ENCODE results near the gene CRIM1. TPM values are rescaled to one million over a fixed set of nuclear protein-coding genes. Genes with fewer than 3 reads are reported as not detected.

Gene CRIM1
- total RNA-seq, 1 experiment from 2014 or later = 292 TPM

- CTCF ChIA-PET = interaction anchor here (1.5 kb wide), 1 partner anchor 91 kb away, joined by 7 read pairs; no protein-coding TSS in a partner anchor
- no peak overlapping the region for H3K4me3 ChIP-seq (ENCODE audit: low read depth, low read length)
- H3K4me1 ChIP-seq = peaks cover 100% of the 10 kb centered on the region
- POLR2A ChIA-PET = interaction anchor here (0.5 kb wide), 1 partner anchor 9 kb away, joined by 5 read pairs; no protein-coding TSS in a partner anchor
- no peak for DNase-seq
- Mint-ChIP-seq H3K27ac (ENCODE audit: unreplicated experiment) (peak overlapping the region; percentile 76), H3K27me3 (ENCODE audit: insufficient read depth, unreplicated experiment) (no peaks in the 10 kb centered on the region), H3K4me3 (ENCODE audit: unreplicated experiment) (peak overlapping the region; percentile 26), H3K36me3 (ENCODE audit: insufficient read depth, unreplicated experiment) (peaks cover 84% of the 10 kb centered on the region), H3K4me1 (ENCODE audit: low read depth, unreplicated experiment) (peaks cover 86% of the 10 kb centered on the region), H3K9me3 (ENCODE audit: unreplicated experiment) (no peaks in the 10 kb centered on the region)
- intact Hi-C loops (cut with micrococcal nuclease; ENCODE audit: unreplicated experiment) = no loop called here
- H3K9me3 ChIP-seq = no peaks in the 10 kb centered on the region
- no peaks in the 10 kb centered on the region for H3K27me3 ChIP-seq (replicated peaks; ENCODE audit: control insufficient read depth, insufficient read depth, low read length)
- no TSS peak for BruUV-seq (replicated peaks)
- H3K36me3 ChIP-seq (ENCODE audit: control insufficient read depth, insufficient read depth, low read length) = no peaks in the 10 kb centered on the region
- no peak for TF ChIP-seq CTCF (IDR thresholded peaks at IDR 0.05; ENCODE audit: insufficient read depth in 1 of 2, low read depth in 1 of 2, low read length in 1 of 2, severe bottlenecking in 1 of 2, unreplicated experiment in 1 of 2)
These were observed 13.6 kb downstream of the CRIM1 start for GRCh38 chr2:36369163-36369562.

GRCh38 chr2:36369716-36370115, 14.1 kb downstream of the CRIM1 start:
- H3K9me3 ChIP-seq = no peaks in the 10 kb centered on the region
- H3K9me3 Mint-ChIP-seq (ENCODE audit: unreplicated experiment) = no peaks in the 10 kb centered on the region
- DNase-seq = no peak
- no peak overlapping the region for H3K4me3 ChIP-seq (ENCODE audit: low read depth, low read length)
- H3K27me3 ChIP-seq (replicated peaks; ENCODE audit: control insufficient read depth, insufficient read depth, low read length) = no peaks in the 10 kb centered on the region
- H3K4me1 ChIP-seq = peaks cover 98% of the 10 kb centered on the region
- no peaks in the 10 kb centered on the region for H3K36me3 ChIP-seq (ENCODE audit: control insufficient read depth, insufficient read depth, low read length)
- H3K36me3 Mint-ChIP-seq (ENCODE audit: insufficient read depth, unreplicated experiment) = peaks cover 86% of the 10 kb centered on the region
- POLR2A ChIA-PET = interaction anchor here (0.5 kb wide), 1 partner anchor 9 kb away, joined by 5 read pairs; no protein-coding TSS in a partner anchor
- TF ChIP-seq CTCF (IDR thresholded peaks at IDR 0.05; ENCODE audit: insufficient read depth in 1 of 2, low read depth in 1 of 2, low read length in 1 of 2, severe bottlenecking in 1 of 2, unreplicated experiment in 1 of 2) = no peak
- CTCF ChIA-PET = no interaction called here
- BruUV-seq (replicated peaks) = no TSS peak
- H3K27me3 Mint-ChIP-seq (ENCODE audit: insufficient read depth, unreplicated experiment) = no peaks in the 10 kb centered on the region
- peak overlapping the region; percentile 44 for H3K4me3 Mint-ChIP-seq (ENCODE audit: unreplicated experiment)
- H3K4me1 Mint-ChIP-seq (ENCODE audit: low read depth, unreplicated experiment) = peaks cover 91% of the 10 kb centered on the region
- intact Hi-C loops (cut with micrococcal nuclease; ENCODE audit: unreplicated experiment) = loop anchor here (5.0 kb wide), 1 partner anchor 83 kb away; no protein-coding TSS in a partner anchor
- H3K27ac Mint-ChIP-seq (ENCODE audit: unreplicated experiment) = peak overlapping the region; percentile 76

GRCh38 chr2:36370281-36370680, 14.7 kb downstream of the CRIM1 start:
- Histone ChIP-seq H3K4me1 (peaks cover 96% of the 10 kb centered on the region), H3K27me3 (replicated peaks; ENCODE audit: control insufficient read depth, insufficient read depth, low read length) (no peaks in the 10 kb centered on the region), H3K36me3 (ENCODE audit: control insufficient read depth, insufficient read depth, low read length) (no peaks in the 10 kb centered on the region), H3K4me3 (ENCODE audit: low read depth, low read length) (no peak overlapping the region), H3K9me3 (no peaks in the 10 kb centered on the region)
- TF ChIP-seq CTCF (IDR thresholded peaks at IDR 0.05; ENCODE audit: insufficient read depth in 1 of 2, low read depth in 1 of 2, low read length in 1 of 2, severe bottlenecking in 1 of 2, unreplicated experiment in 1 of 2) = no peak
- BruUV-seq (replicated peaks) = no TSS peak
- no peak overlapping the region for H3K27ac Mint-ChIP-seq (ENCODE audit: unreplicated experiment)
- H3K9me3 Mint-ChIP-seq (ENCODE audit: unreplicated experiment) = no peaks in the 10 kb centered on the region
- POLR2A ChIA-PET = no interaction called here
- H3K36me3 Mint-ChIP-seq (ENCODE audit: insufficient read depth, unreplicated experiment) = peaks cover 90% of the 10 kb centered on the region
- no peak for DNase-seq
- H3K4me3 Mint-ChIP-seq (ENCODE audit: unreplicated experiment) = peak overlapping the region; percentile 44
- CTCF ChIA-PET = no interaction called here
- intact Hi-C loops (cut with micrococcal nuclease; ENCODE audit: unreplicated experiment) = loop anchor here (5.0 kb wide), 1 partner anchor 82 kb away; no protein-coding TSS in a partner anchor
- no peaks in the 10 kb centered on the region for H3K27me3 Mint-ChIP-seq (ENCODE audit: insufficient read depth, unreplicated experiment)
- peaks cover 86% of the 10 kb centered on the region for H3K4me1 Mint-ChIP-seq (ENCODE audit: low read depth, unreplicated experiment)

All from Caco-2 (cell line).